ENCODE measurements around the gene PTGES. TPM values are rescaled to one million over a fixed set of nuclear protein-coding genes. Genes with fewer than 3 reads are reported as not detected.

The PTGES gene
- total RNA-seq (2013) = 1.8 TPM
- polyA plus RNA-seq (1 to 10 TPM in 1 of 3 donors, under 1 TPM in 2; 0.29 to 1.8 (median 0.84) TPM), polyA minus RNA-seq (0.40 and 1.5 TPM in 2 replicates), total RNA-seq (1.7 to 10.1 (median 8.7) reads per million in 11 experiments)

DNA sequence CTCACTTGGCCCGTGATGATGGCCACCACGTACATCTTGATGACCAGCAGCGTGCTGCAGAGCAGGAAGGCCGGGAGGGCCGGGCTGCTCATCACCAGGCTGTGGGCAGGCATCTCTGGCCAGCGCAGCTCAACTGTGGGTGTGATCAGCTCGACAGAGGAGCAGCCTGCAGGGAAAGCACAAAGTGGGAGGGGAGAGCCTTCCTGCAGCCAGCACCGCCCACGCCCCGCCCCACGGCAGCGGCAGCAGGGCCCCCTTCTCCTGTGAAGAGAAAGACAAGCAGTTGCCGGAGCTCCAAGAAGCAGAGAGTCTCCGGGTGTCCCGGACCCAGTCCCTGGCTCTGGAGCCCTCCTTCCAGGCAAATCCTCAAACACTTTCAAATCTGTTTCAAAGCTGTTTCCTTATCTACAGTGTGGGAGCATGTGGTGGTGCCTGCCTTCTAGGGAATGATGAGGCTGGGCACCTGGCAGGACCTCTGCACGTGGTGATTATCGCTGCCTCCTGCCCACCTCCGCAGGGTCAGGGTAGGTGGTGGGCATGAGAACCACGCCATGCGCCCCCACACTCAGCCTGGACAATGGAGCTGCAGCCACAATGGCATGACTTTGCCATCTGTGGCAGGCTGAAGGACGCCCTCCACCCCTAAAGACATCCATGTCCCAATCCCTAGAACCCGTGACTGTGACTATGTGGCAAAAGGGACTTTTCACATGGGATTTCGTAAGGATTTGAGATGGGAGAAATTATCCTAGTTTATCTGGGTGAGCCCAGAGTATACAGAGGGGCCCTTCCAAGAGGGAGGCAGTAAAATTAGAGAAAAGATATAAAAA lies at the start of gene PTGES:
Gene PTGES (minus strand): TSS at position 143 of the 830 bp plus-strand sequence. CDS start 30 bp downstream, at position 113.
- Histone ChIP-seq H3K36me3 (replicated peaks in 1 of 2; ENCODE audit: control insufficient read depth in 1 of 2, insufficient read depth in 2 of 2, low read length in 2 of 2) (no peaks in the 10 kb centered on the region), H3K79me2 (ENCODE audit: insufficient read depth, low read length) (no peaks in the 10 kb centered on the region), H3K27ac (ENCODE audit: low read depth in 1 of 2, low read length in 2 of 2) (no peak within 1 kb of the TSS), H3K27me3 (ENCODE audit: control insufficient read depth in 2 of 2, insufficient read depth in 2 of 2, low read length in 2 of 2) (peaks cover 0 to 22% of the 10 kb centered on the region in 2 donors), H3K4me3 (replicated peaks in 1 of 3; ENCODE audit: low read depth in 2 of 3, low read length in 3 of 3) (peak within 1 kb of the TSS in 1 of 3 experiments; percentile 34), H4K20me1 (ENCODE audit: insufficient read depth, low read length) (no peaks in the 10 kb centered on the region), H3K9me3 (replicated peaks in 1 of 2; ENCODE audit: control insufficient read depth in 1 of 2, insufficient read depth in 1 of 2, low read length in 2 of 2) (no peaks in the 10 kb centered on the region), H3K4me2 (replicated peaks; ENCODE audit: extremely low read depth, low read length, poor library complexity, severe bottlenecking) (peak within 1 kb of the TSS; percentile 46), H2AFZ (ENCODE audit: insufficient read depth, low read depth, low read length, poor library complexity, severe bottlenecking) (peak within 1 kb of the TSS; percentile 47), H3K4me1 (ENCODE audit: control insufficient read depth in 1 of 2, insufficient read depth in 2 of 2, low read length in 2 of 2) (peaks cover 29 to 33% of the 10 kb centered on the region in 2 donors), H3K9ac (ENCODE audit: insufficient read depth, low read length, poor library complexity, severe bottlenecking) (no peak within 1 kb of the TSS)
- WGBS (ENCODE audit: insufficient coverage) = 16% methylated on average over 19 of the region's 23 CpGs
- Mint-ChIP-seq H3K27ac (peak within 1 kb of the TSS in 5 of 7 donors; percentile 41 to 70 (median 50)), H3K4me1 (peaks cover 50% of the 10 kb centered on the region), H3K9me3 (peaks cover 0 to 1% (median 0%) of the 10 kb centered on the region in 7 donors), H3K36me3 (peaks cover 0 to 7% of the 10 kb centered on the region in 2 donors), H3K4me3 (peak within 1 kb of the TSS; percentile 84 to 85), H3K27me3 (ENCODE audit: low read depth in 3 of 3) (peaks cover 23 to 39% (median 31%) of the 10 kb centered on the region in 3 donors)
- intact Hi-C loops (cut with micrococcal nuclease) = no loop called here
- TF ChIP-seq CTCF (IDR thresholded peaks at IDR 0.05) = no peak
- peak; percentile 42 to 76 (median 70) for DNase-seq

- no peaks in the 10 kb centered on the region for H3K27me3 ChIP-seq (ENCODE audit: control insufficient read depth in 2 of 2, insufficient read depth in 2 of 2, low read length in 2 of 2)
- peaks cover 26 to 28% of the 10 kb centered on the region in 2 donors for H3K4me1 ChIP-seq (ENCODE audit: control insufficient read depth in 1 of 2, insufficient read depth in 2 of 2, low read length in 2 of 2)
- no peak overlapping the region for H3K9ac ChIP-seq (ENCODE audit: insufficient read depth, low read length, poor library complexity, severe bottlenecking)
- H3K9me3 ChIP-seq (replicated peaks in 1 of 2; ENCODE audit: control insufficient read depth in 1 of 2, insufficient read depth in 1 of 2, low read length in 2 of 2) = no peaks in the 10 kb centered on the region
- H3K4me2 ChIP-seq (replicated peaks; ENCODE audit: extremely low read depth, low read length, poor library complexity, severe bottlenecking) = no peak overlapping the region
- peak overlapping the region; percentile 42 for H2AFZ ChIP-seq (ENCODE audit: insufficient read depth, low read depth, low read length, poor library complexity, severe bottlenecking)
- no peak for TF ChIP-seq CTCF (IDR thresholded peaks at IDR 0.05)
- peaks cover 14% of the 10 kb centered on the region for H3K79me2 ChIP-seq (ENCODE audit: insufficient read depth, low read length)
- H3K27me3 Mint-ChIP-seq (ENCODE audit: low read depth in 3 of 3) = no peaks in the 10 kb centered on the region
- H3K27ac ChIP-seq (ENCODE audit: low read depth in 1 of 2, low read length in 2 of 2) = no peak overlapping the region
- H3K4me1 Mint-ChIP-seq = peaks cover 25% of the 10 kb centered on the region
- peaks cover 0 to 10% of the 10 kb centered on the region in 2 donors for H3K36me3 Mint-ChIP-seq
- H3K4me3 Mint-ChIP-seq = no peak overlapping the region
- peaks cover 12% of the 10 kb centered on the region for H4K20me1 ChIP-seq (ENCODE audit: insufficient read depth, low read length)
- intact Hi-C loops (cut with micrococcal nuclease) = loop anchor here in 1 of 2 donors (5.0 kb wide), 1 partner anchor 36 kb away; the partner anchor contains the start of genes C9orf78 and USP20
- no peaks in the 10 kb centered on the region for H3K36me3 ChIP-seq (replicated peaks in 1 of 2; ENCODE audit: control insufficient read depth in 1 of 2, insufficient read depth in 2 of 2, low read length in 2 of 2)
- no peaks in the 10 kb centered on the region for H3K9me3 Mint-ChIP-seq
- H3K27ac Mint-ChIP-seq = peak overlapping the region in 1 of 7 donors; percentile 0
- no peak for DNase-seq
- WGBS (ENCODE audit: insufficient coverage) = 90% methylated on average over 11 of the region's 17 CpGs
- no peak overlapping the region for H3K4me3 ChIP-seq (replicated peaks in 1 of 3; ENCODE audit: low read depth in 2 of 3, low read length in 3 of 3)
Measured at GRCh38 chr9:129801504-129801903, 48.7 kb upstream of the PTGES start.
